ENCODE data around the gene AKAP1.
A peak's percentile ranks its signal among the peaks of the same experiment; 100 is the strongest.

The AKAP1 gene

GRCh38 chr17:57084802-57085447 is at the start of gene AKAP1:
Gene AKAP1, plus strand, starts transcription at chr17:57085246. Its CDS starts 20,219 bp downstream, at chr17:57105465.
- DNase-seq (ENCODE audit: low read depth in 2 of 2): peak; percentile 88 to 93

GRCh38 chr17:57035971-57036481 is 49.0 kb upstream of the AKAP1 start:
- no peak for DNase-seq (ENCODE audit: low read depth in 2 of 2)

- no peak for DNase-seq (ENCODE audit: low read depth in 2 of 2)
These were observed 47.6 kb upstream of the AKAP1 start for GRCh38 chr17:57037411-57037810.

GRCh38 chr17:57038486-57038885 is 46.6 kb upstream of the AKAP1 start:
- no peak for DNase-seq (ENCODE audit: low read depth in 2 of 2)

- no peak for DNase-seq (ENCODE audit: low read depth in 2 of 2)
These were observed 44.5 kb upstream of the AKAP1 start for GRCh38 chr17:57040571-57040970.

- no peak for DNase-seq (ENCODE audit: low read depth in 2 of 2)
These were observed 41.8 kb upstream of the AKAP1 start for GRCh38 chr17:57043276-57043675.

GRCh38 chr17:57044976-57045867 is 39.8 kb upstream of the AKAP1 start:
- no peak for DNase-seq (ENCODE audit: low read depth in 2 of 2)

GRCh38 chr17:57045868-57046704 is 39.0 kb upstream of the AKAP1 start:
- peak in 1 of 2 donors; percentile 20 for DNase-seq (ENCODE audit: low read depth in 2 of 2)

GRCh38 chr17:57046749-57047148 is 38.3 kb upstream of the AKAP1 start:
- no peak for DNase-seq (ENCODE audit: low read depth in 2 of 2)

GRCh38 chr17:57048096-57048495 is 37.0 kb upstream of the AKAP1 start:
- DNase-seq (ENCODE audit: low read depth in 2 of 2): no peak

GRCh38 chr17:57050306-57050705 is 34.7 kb upstream of the AKAP1 start:
- no peak for DNase-seq (ENCODE audit: low read depth in 2 of 2)

- no peak for DNase-seq (ENCODE audit: low read depth in 2 of 2)
These were observed 33.1 kb upstream of the AKAP1 start for GRCh38 chr17:57051886-57052361.

GRCh38 chr17:57062865-57063264 is 22.2 kb upstream of the AKAP1 start:
- DNase-seq (ENCODE audit: low read depth in 2 of 2): no peak

GRCh38 chr17:57067162-57067561 is 17.9 kb upstream of the AKAP1 start:
- DNase-seq (ENCODE audit: low read depth in 2 of 2): no peak

- no peak for DNase-seq (ENCODE audit: low read depth in 2 of 2)
These were observed 17.3 kb upstream of the AKAP1 start for GRCh38 chr17:57067781-57068180.

- no peak for DNase-seq (ENCODE audit: low read depth in 2 of 2)
These were observed 16.8 kb upstream of the AKAP1 start for GRCh38 chr17:57068222-57068658.

- no peak for DNase-seq (ENCODE audit: low read depth in 2 of 2)
These were observed 16.3 kb upstream of the AKAP1 start for GRCh38 chr17:57068707-57069106.

- DNase-seq (ENCODE audit: low read depth in 2 of 2): no peak
These were observed 12.8 kb upstream of the AKAP1 start for GRCh38 chr17:57071991-57072944.

- no peak for DNase-seq (ENCODE audit: low read depth in 2 of 2)
These were observed 11.4 kb upstream of the AKAP1 start for GRCh38 chr17:57073626-57074025.

GRCh38 chr17:57075193-57075592 is 9.9 kb upstream of the AKAP1 start:
- DNase-seq (ENCODE audit: low read depth in 2 of 2): no peak

- no peak for DNase-seq (ENCODE audit: low read depth in 2 of 2)
These were observed 9.3 kb upstream of the AKAP1 start for GRCh38 chr17:57075785-57076184.
